Measurements from ENCODE around the gene FH.

The FH gene

GRCh38 chr1:241520080-241520465 is 518 bp upstream of the FH start:
- no peak for DNase-seq

- no peak for DNase-seq
Measured at GRCh38 chr1:241518476-241519307, 863 bp downstream of the FH start.

- DNase-seq: no peak
Measured at GRCh38 chr1:241513378-241513777, 6.2 kb downstream of the FH start.

DNA sequence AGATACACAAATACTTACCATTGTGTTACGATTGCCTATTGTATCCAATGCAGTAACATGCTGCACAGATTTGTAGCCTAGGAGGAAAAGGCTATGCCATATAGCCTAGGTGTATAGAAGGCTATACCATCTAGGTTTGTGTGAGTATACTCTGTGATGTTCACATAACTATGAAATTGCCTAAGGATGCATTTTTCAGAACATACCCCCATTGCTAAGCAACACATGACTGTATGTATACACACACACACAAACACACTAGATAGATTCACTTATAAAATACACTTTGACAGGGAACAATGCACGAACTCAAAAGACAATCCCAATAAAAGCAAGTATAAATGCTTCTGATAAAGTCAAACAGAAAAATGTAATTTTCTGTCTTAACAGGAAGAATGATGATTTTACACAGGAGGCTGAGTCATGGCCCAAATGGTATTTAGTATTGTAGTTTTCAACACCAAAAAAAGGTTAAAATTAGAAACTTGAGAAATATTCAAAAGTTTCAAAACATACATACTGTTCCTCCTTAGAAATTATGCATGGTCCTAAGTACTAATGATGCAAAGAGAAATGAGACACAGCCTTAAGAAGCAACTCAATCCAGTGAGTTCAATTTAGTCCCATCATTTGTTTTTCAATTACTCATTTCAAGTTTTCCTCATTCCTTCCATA is 12.2 kb downstream of the FH start:
- no peak for DNase-seq

DNA sequence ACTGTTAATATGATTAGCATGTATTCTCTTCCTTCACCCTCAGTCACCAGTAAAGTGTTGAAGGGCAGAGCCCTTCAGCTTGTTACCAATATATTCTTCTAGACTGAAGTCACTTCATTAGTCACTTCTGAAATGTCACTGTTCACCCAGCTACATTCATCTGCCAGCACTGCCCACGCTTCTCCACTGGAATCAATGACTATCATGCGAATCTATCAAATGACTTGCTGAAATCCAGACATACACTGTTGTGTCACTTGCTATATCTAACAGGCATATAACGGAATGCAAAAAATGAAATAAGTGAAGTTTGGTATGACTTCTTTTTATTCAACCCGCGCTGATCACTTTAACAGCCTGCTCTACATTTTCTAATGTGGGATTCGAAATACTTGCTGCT is 16.1 kb downstream of the FH start:
- DNase-seq: no peak

DNA sequence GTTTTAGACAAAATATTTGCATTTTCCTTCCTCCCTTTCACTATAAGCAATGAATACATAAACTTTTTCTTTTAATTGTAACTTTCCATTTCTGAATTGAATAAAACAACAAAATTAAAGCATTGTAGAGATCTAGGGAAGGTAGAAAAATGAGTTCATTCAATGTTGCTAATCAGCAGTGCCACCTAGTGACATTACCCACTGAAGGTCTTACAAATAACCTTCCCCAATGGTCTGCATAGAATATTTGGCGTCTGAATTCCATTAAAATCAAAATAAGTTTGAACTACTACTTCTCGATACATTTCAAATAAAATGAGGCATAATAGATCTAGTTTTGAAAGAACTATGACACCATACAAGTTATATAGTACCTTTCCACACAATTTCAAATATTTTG is 19.6 kb downstream of the FH start:
- DNase-seq: no peak

- no peak for DNase-seq
Measured at GRCh38 chr1:241495741-241496140, 23.8 kb downstream of the FH start.

DNA sequence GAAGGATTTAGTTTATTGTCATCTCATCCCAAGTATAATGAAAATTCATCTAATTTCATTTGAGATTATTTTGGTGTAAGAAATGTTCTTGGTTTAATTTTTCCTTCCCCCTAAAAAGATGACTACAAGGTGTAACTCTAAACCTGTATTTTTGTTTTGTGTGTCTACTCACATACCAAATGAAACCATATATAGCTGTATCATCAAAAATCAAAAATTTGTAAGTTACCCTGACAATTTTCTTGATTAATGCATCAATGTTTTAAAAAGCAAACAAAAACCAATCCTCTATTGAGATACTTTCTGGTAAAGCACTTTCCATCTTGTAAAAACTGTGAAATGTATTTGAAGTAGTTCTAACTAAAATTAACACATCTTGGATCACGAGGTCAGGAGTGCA is 30.8 kb downstream of the FH start:
- DNase-seq: no peak

DNA sequence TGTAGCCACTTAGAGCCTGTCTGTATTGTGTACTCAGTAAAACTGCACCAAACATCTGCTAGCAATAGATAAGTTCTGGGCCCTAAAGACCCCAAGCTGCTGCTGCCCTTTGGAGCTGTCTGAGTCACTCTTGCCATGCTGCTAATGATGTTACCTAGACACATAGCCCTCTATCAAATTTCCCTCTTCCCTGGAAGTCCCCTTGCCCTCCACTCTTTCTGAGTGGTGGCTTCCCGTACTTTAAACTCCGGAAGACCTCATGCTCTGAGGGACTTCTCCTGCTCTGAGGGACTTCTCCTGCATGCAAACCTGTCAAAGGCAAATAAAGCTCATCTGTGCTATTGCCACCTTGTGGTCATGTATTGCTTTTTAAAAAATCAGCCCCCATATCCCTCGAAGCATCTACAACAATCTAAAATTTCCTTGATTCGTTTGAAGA is 34.0 kb downstream of the FH start:
- no peak for DNase-seq

GRCh38 chr1:241485145-241485544 is 34.4 kb downstream of the FH start:
- DNase-seq: no peak

DNA sequence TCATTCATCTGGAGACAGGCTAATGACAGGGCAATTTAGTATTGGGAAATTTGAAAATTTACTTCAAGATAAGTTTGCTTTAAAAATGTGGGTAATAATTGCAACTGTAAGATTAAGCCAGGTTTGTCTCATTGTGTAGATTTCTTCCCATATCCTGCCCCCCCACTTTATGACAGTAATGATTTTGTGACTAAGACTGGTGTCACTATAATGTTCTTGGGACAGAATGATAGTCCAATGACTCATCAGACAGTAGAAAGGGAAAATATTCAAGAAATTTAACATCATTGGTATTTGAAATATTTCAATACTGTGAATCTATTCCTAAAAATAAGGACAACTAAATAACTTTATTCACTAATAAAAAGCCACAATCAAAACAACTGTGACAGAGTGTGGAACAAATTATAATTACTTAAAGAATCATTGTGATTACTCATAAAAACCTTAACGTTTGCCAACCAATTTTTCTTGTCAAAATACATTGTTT is 36.7 kb downstream of the FH start:
- DNase-seq: no peak

- no peak for DNase-seq
Measured at GRCh38 chr1:241479294-241479693, 40.3 kb downstream of the FH start.

- no peak for DNase-seq
Measured at GRCh38 chr1:241475671-241476070, 43.9 kb downstream of the FH start.

GRCh38 chr1:241473026-241473425 is 46.5 kb downstream of the FH start:
- DNase-seq: no peak

GRCh38 chr1:241470908-241471590 is 48.5 kb downstream of the FH start:
- DNase-seq: no peak

DNA sequence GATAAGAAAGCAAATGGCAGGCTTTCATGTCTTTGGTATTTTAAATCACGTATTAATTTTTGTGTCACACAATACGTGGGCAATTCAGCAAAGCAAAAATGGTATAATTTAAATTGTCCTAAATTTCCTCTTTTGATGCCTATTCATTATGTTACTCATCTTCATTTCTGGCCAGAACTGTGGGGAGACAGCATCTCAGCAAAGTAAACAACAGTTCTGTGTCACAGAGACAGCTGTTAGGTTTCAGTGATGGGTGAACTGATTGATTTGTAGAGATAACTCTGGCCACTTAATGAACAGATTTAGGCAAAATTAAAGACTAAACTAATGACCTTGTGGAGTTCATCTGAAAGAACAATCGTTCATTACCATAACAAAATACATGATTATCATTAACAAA is 49.2 kb downstream of the FH start:
- no peak for DNase-seq

- no peak for DNase-seq
Measured at GRCh38 chr1:241465673-241466072, 53.9 kb downstream of the FH start.

DNA sequence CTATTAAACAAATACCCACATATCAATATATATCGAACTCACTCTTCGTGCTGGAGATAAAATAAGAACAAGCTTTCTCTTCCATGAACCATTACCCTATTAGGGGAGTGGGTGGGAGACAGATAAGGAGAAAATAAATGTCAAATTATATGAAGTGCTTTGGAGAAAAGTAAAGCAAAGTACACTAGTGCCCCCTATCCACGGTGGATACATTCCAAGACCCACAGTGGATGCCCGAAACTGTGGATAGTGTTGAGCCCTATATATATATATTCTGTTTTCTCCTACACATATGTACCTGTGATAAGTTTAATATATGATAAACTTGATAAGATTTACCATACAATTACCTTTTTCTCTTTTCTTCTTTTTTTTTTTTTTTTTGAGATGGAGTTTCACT is 54.6 kb downstream of the FH start:
- no peak for DNase-seq

- DNase-seq: no peak
Measured at GRCh38 chr1:241462391-241462790, 57.2 kb downstream of the FH start.

- no peak for DNase-seq
Measured at GRCh38 chr1:241460098-241460873, 59.3 kb downstream of the FH start.

DNA sequence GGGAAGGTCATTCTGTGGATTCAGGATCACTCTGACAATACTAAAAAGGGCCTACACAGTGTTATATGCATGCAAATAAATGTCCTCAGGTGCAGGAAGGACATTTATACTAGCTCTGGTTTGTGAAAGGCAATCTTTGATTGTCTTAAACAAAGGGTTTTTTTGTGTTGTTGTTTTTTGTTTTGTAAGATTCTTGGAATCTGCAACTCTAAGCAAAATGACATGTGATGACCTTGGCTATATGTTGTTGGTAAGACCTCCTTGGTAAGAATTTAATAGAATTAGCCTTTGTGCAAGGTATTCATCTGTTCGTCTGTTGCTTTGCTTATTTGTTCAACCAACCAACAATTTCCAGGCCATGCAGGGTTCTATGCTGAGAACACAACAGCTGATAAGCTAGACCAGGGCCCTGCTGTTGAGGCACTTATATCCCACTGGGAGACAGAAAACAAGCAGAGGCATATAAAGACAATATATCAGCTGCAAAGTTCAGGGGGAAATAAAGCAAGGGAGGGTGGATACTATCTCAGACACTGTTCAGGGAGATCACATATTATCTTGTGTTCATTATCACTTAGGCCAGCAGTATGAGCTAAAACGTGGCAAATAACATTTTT is 60.3 kb downstream of the FH start:
- DNase-seq: no peak

DNA sequence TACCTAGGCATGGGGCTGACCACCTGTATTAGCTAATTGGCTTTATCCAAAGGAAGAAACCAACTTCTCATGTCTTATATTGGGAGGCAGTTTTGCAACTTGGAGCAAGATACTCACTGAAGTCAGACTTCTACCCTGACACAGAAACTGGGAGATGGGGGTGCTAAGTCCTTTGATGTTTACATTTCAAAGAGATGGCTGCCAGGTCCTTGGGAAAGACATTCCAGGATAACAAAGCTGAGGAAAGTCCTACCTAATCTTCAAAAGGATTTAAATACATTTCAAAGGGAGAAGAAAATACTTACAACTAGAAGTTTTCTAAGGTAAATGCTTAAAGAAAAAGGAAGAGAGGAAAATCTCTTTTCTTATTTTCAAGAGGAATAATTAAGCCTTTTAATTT is 62.1 kb downstream of the FH start:
- no peak for DNase-seq

DNA sequence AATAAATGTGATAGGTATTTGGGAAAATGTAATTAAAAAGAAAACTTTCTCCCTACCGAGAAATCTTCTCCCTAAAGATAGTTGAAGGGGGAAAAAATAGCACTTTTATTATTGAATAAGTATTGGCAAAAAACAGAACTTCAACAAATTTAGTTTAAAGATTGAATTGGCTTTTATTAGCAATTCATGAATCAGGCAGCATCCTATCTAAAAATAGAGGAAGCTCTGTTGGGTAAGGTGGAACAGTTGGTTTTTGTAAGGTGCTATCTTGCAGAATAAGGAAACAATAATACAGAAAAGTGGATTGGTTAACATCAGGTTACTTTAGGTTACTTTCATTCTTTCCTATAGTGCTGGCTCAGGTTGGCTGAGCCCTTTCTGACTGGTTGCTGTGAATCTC is 62.8 kb downstream of the FH start:
- DNase-seq: no peak

Measured in femur (tissue), 1 donor.